ENCODE measurements around the gene GREM1.

- TF ChIP-seq, protein P1, sequence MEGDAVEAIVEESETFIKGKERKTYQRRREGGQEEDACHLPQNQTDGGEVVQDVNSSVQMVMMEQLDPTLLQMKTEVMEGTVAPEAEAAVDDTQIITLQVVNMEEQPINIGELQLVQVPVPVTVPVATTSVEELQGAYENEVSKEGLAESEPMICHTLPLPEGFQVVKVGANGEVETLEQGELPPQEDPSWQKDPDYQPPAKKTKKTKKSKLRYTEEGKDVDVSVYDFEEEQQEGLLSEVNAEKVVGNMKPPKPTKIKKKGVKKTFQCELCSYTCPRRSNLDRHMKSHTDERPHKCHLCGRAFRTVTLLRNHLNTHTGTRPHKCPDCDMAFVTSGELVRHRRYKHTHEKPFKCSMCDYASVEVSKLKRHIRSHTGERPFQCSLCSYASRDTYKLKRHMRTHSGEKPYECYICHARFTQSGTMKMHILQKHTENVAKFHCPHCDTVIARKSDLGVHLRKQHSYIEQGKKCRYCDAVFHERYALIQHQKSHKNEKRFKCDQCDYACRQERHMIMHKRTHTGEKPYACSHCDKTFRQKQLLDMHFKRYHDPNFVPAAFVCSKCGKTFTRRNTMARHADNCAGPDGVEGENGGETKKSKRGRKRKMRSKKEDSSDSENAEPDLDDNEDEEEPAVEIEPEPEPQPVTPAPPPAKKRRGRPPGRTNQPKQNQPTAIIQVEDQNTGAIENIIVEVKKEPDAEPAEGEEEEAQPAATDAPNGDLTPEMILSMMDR (IDR thresholded peaks at IDR 0.05 in 8 of 11, conservative IDR thresholded peaks at IDR 0.05 in 3 of 11) = no peak
- TF ChIP-seq POLR2A (IDR thresholded peaks at IDR 0.05) = no peak
Measured at GRCh38 chr15:32774022-32774421, 56.2 kb downstream of the GREM1 start.
